Measurements from ENCODE around the gene BGN. TPM values are rescaled to one million over a fixed set of nuclear protein-coding genes. Genes with fewer than 3 reads are reported as not detected.

Gene BGN
- total and polyA plus RNA-seq, 2 donors (not counting 1 experiment from before 2014, with no cell fraction given), result not detected

DNA sequence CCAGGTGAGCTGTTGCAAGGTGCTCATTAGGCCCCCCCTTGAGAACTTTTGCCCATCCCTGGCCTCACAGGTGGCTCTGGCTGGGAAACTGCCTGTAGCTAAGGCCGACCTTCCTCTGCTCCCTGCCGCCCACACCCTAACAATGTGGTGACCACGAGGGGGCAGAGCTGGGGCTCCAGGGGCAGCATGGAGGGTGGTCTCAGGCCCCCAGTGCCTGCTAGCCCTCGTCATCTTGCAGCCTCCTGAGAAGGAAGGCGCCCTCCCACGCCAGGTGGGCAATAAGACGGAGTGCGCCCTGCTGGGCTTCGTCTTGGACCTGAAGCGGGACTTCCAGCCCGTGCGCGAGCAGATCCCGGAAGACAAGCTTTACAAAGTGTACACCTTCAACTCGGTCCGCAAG, 55.0 kb downstream of the BGN start:
- no peaks in the 10 kb centered on the region for H3K9me3 ChIP-seq (ENCODE audit: control extremely low read depth in 1 of 3, control insufficient read depth in 2 of 3, insufficient read depth in 1 of 3, low read length in 2 of 3)
- intact Hi-C loops (cut with micrococcal nuclease), result no loop called here
- no peak for TF ChIP-seq CTCF (IDR thresholded peaks at IDR 0.05)
- TF ChIP-seq EZH2 (IDR thresholded peaks at IDR 0.05; ENCODE audit: borderline replicate concordance, insufficient read depth, low read depth, low read length, poor library complexity, severe bottlenecking), result no peak
- no peaks in the 10 kb centered on the region for H3K27me3 ChIP-seq (replicated peaks in 1 of 4; ENCODE audit: control extremely low read depth in 1 of 4, control insufficient read depth in 3 of 4, insufficient read depth in 4 of 4, low read length in 3 of 4)
- WGBS (ENCODE audit: insufficient coverage), result 94% methylated on average over 10 of the region's 16 CpGs
- H3K27ac Mint-ChIP-seq, result no peak overlapping the region
- no peaks in the 10 kb centered on the region for H3K36me3 ChIP-seq (replicated peaks in 1 of 2; ENCODE audit: control extremely low read depth in 1 of 2, control insufficient read depth in 1 of 2, extremely low read depth in 1 of 2, insufficient read depth in 2 of 2, low read length in 1 of 2)
- POLR2A ChIA-PET, result no interaction called here
- no peak overlapping the region for H2AFZ ChIP-seq (ENCODE audit: insufficient read depth, low read depth, low read length, poor library complexity, severe bottlenecking)
- H3K9me3 Mint-ChIP-seq (ENCODE audit: insufficient read depth), result no peaks in the 10 kb centered on the region
- no peaks in the 10 kb centered on the region for H3K79me2 ChIP-seq (ENCODE audit: control insufficient read depth, insufficient read depth, low read length)
- no peak overlapping the region for H3K27ac ChIP-seq (ENCODE audit: low read length in 2 of 2)
- no peaks in the 10 kb centered on the region for H3K4me1 Mint-ChIP-seq
- H3K9ac ChIP-seq (ENCODE audit: low read length), result no peak overlapping the region
- H3K4me1 ChIP-seq (ENCODE audit: control insufficient read depth in 2 of 2, insufficient read depth in 2 of 2, low read length in 2 of 2), result no peaks in the 10 kb centered on the region
- peaks cover 6% of the 10 kb centered on the region for H3K27me3 Mint-ChIP-seq
- DNase-seq, result no peak
- H3K4me3 ChIP-seq (ENCODE audit: control extremely low read depth in 1 of 5, extremely low read depth in 1 of 5, insufficient read depth in 1 of 5, low read depth in 2 of 5, low read length in 4 of 5), result no peak overlapping the region
- no peak overlapping the region for H3K4me2 ChIP-seq (replicated peaks; ENCODE audit: low read depth, low read length, poor library complexity, severe bottlenecking)
- H4K20me1 ChIP-seq (ENCODE audit: control insufficient read depth, insufficient read depth, low read length, poor library complexity, severe bottlenecking), result no peaks in the 10 kb centered on the region
- CTCF ChIA-PET, result interaction anchor here (9.2 kb wide), 1 partner anchor 115 kb away, joined by 97 read pairs; no protein-coding TSS in a partner anchor
- no peak for ATAC-seq (ENCODE audit: low read depth)
- H3K4me3 Mint-ChIP-seq, result no peak overlapping the region

- ChIA-PET POLR2A (no interaction called here), CTCF (interaction anchor here (1.1 to 9.2 kb wide), 2 partner anchors 12 to 114 kb away, joined by 4 to 97 read pairs; no protein-coding TSS in a partner anchor)
- no peak for DNase-seq
- no CpG with 5 or more reads among the region's 5 CpGs for WGBS (ENCODE audit: insufficient coverage)
- Histone ChIP-seq H3K4me2 (replicated peaks; ENCODE audit: low read depth, low read length, poor library complexity, severe bottlenecking) (no peak overlapping the region), H3K4me1 (ENCODE audit: control insufficient read depth in 2 of 2, insufficient read depth in 2 of 2, low read length in 2 of 2) (no peaks in the 10 kb centered on the region), H3K27me3 (replicated peaks in 1 of 4; ENCODE audit: control extremely low read depth in 1 of 4, control insufficient read depth in 3 of 4, insufficient read depth in 4 of 4, low read length in 3 of 4) (no peaks in the 10 kb centered on the region), H3K4me3 (ENCODE audit: control extremely low read depth in 1 of 5, extremely low read depth in 1 of 5, insufficient read depth in 1 of 5, low read depth in 2 of 5, low read length in 4 of 5) (no peak overlapping the region), H4K20me1 (ENCODE audit: control insufficient read depth, insufficient read depth, low read length, poor library complexity, severe bottlenecking) (no peaks in the 10 kb centered on the region), H3K9ac (ENCODE audit: low read length) (no peak overlapping the region), H3K36me3 (replicated peaks in 1 of 2; ENCODE audit: control extremely low read depth in 1 of 2, control insufficient read depth in 1 of 2, extremely low read depth in 1 of 2, insufficient read depth in 2 of 2, low read length in 1 of 2) (no peaks in the 10 kb centered on the region), H3K79me2 (ENCODE audit: control insufficient read depth, insufficient read depth, low read length) (no peaks in the 10 kb centered on the region), H3K27ac (ENCODE audit: low read length in 2 of 2) (no peak overlapping the region), H2AFZ (ENCODE audit: insufficient read depth, low read depth, low read length, poor library complexity, severe bottlenecking) (no peak overlapping the region), H3K9me3 (ENCODE audit: control extremely low read depth in 1 of 3, control insufficient read depth in 2 of 3, insufficient read depth in 1 of 3, low read length in 2 of 3) (no peaks in the 10 kb centered on the region)
- no peak for TF ChIP-seq CTCF (IDR thresholded peaks at IDR 0.05)
- no peak for TF ChIP-seq EZH2 (IDR thresholded peaks at IDR 0.05; ENCODE audit: borderline replicate concordance, insufficient read depth, low read depth, low read length, poor library complexity, severe bottlenecking)
- Mint-ChIP-seq H3K27ac (no peak overlapping the region), H3K9me3 (ENCODE audit: insufficient read depth) (no peaks in the 10 kb centered on the region), H3K27me3 (peaks cover 6% of the 10 kb centered on the region), H3K4me1 (no peaks in the 10 kb centered on the region), H3K4me3 (no peak overlapping the region)
- intact Hi-C loops (cut with micrococcal nuclease), result no loop called here
- no peak for ATAC-seq (ENCODE audit: low read depth)
Measured at GRCh38 chrX:153551135-153551534, 56.4 kb downstream of the BGN start.
